H1 (cell line): ENCODE results near the gene SCNN1B. TPM values are rescaled to one million over a fixed set of nuclear protein-coding genes. Genes with fewer than 3 reads are reported as not detected.

Source experiments
- CTCF ChIA-PET: fragments of 300-600 bp; sonication (Branson Sonifier 250); formaldehyde crosslinking; loops from one replicate; lab custom pipeline; 2021; ENCODE audit not compliant: partially characterized antibody; lab: Charles Lee
- POLR2A ChIA-PET: fragments of 300-600 bp; sonication (Branson Sonifier 250); formaldehyde crosslinking; loops from one replicate; lab custom pipeline; 2021; ENCODE audit warnings: inconsistent platforms; ENCODE audit not compliant: partially characterized antibody; lab: Charles Lee
- DNase-seq, 2 experiments: peaks; one replicate each; pipeline versions ENCODE4 v3.0.0 to v3.0.0-alpha.2; 2010 to 2022; ENCODE audit warnings: low spot score in 2 of 2, low read depth in 1 of 2, mixed read lengths in 1 of 2
- FAIRE-seq: peaks from 2 replicates; lab custom pipeline; 2011; peaks lifted over from hg19 to GRCh38; lab: Jason Lieb, UNC
- H2AFZ ChIP-seq: 2 replicates; pipeline ENCODE4 v1.8.1; 2012; ENCODE audit warnings: low read length, inconsistent platforms
- H2AK5ac ChIP-seq: 2 replicates; pipeline ENCODE4 v1.6.1; 2013; ENCODE audit warnings: low read depth, low read length
- H2BK120ac ChIP-seq: replicated peaks from 2 replicates; pipeline ENCODE3; 2013; ENCODE audit warnings: low read depth, low read length, inconsistent platforms
- H2BK12ac ChIP-seq: 2 replicates; pipeline ENCODE4 v1.6.1; 2013; ENCODE audit warnings: low read depth, low read length
- H2BK15ac ChIP-seq: 2 replicates; pipeline ENCODE4 v1.6.1; 2013; ENCODE audit warnings: low read length
- H2BK20ac ChIP-seq: 2 replicates; pipeline ENCODE4 v1.6.1; 2013; ENCODE audit warnings: low read length
- H2BK5ac ChIP-seq: 2 replicates; pipeline ENCODE4 v1.6.1; 2013; ENCODE audit warnings: low read depth, low read length
- H3K14ac ChIP-seq: 2 replicates; pipeline ENCODE4 v1.6.1; 2013; ENCODE audit warnings: inconsistent platforms; ENCODE audit not compliant: insufficient read length
- H3K18ac ChIP-seq: 2 replicates; pipeline ENCODE4 v1.6.1; 2013; ENCODE audit warnings: low read length; ENCODE audit errors: extremely low read depth
- H3K23ac ChIP-seq: 2 replicates; pipeline ENCODE4 v1.6.1; 2013; ENCODE audit warnings: inconsistent platforms; ENCODE audit not compliant: insufficient read length
- H3K23me2 ChIP-seq: 2 replicates; pipeline ENCODE4 v1.6.1; 2013; ENCODE audit warnings: low read depth, low read length
- H3K27ac ChIP-seq: 2 replicates; pipeline ENCODE4 v1.6.1; 2011; ENCODE audit warnings: low read depth, low read length, inconsistent platforms
- H3K27me3 ChIP-seq, 4 experiments: replicated peaks in 1 of 4; 1 replicate in 1 of 4; 2 replicates in 3 of 4; pipeline versions ENCODE4 v1.6.1 to v1.8.1; 2011 to 2013; ENCODE audit warnings: low read length in 3 of 4, mild to moderate bottlenecking in 3 of 4, inconsistent platforms in 2 of 4, mixed read lengths in 2 of 4, moderate library complexity in 1 of 4; ENCODE audit not compliant: control insufficient read depth in 3 of 4, insufficient read depth in 3 of 4; ENCODE audit errors: extremely low read depth in 1 of 4
- H3K36me3 ChIP-seq, 4 experiments: 2 replicates each; pipeline versions ENCODE4 v1.6.1 to v1.8.1; 2011 to 2013; ENCODE audit warnings: mild to moderate bottlenecking in 4 of 4, low read length in 3 of 4, moderate library complexity in 2 of 4, control low read depth in 1 of 4, inconsistent platforms in 1 of 4; ENCODE audit not compliant: insufficient read depth in 4 of 4, control insufficient read depth in 2 of 4
- H3K4ac ChIP-seq: replicated peaks from 2 replicates; pipeline ENCODE3; 2013; ENCODE audit warnings: low read length, low read depth, mixed read lengths, inconsistent platforms; ENCODE audit not compliant: insufficient read length
- H3K4me1 ChIP-seq, 4 experiments: replicated peaks in 1 of 4; 1 replicate in 1 of 4; 2 replicates in 3 of 4; pipeline versions ENCODE4 v1.6.1 to v1.8.1; 2011 to 2013; ENCODE audit warnings: low read length in 3 of 4, inconsistent platforms in 2 of 4, mixed read lengths in 1 of 4; ENCODE audit not compliant: insufficient read depth in 4 of 4, control insufficient read depth in 3 of 4
- H3K4me2 ChIP-seq, 2 experiments: 2 replicates each; pipeline versions ENCODE4 v1.6.1 to v1.8.1; 2011 to 2013; ENCODE audit warnings: low read depth in 2 of 2, low read length in 2 of 2, control low read depth in 1 of 2, inconsistent platforms in 1 of 2, mild to moderate bottlenecking in 1 of 2; ENCODE audit not compliant: insufficient read depth in 1 of 2
- H3K4me3 ChIP-seq, 4 experiments: fragments of 200-600, 300-600 bp in 1 of 4; sonication (generic), shearing (Covaris generic), sonication (Bioruptor Twin) in 1 of 4; 2 replicates each; pipeline versions ENCODE4 v1.5.1 to v1.8.1; 2011 to 2016; ENCODE audit warnings: low read length in 4 of 4, low read depth in 3 of 4, control low read depth in 2 of 4, inconsistent platforms in 2 of 4, mild to moderate bottlenecking in 2 of 4, mixed read lengths in 1 of 4, moderate library complexity in 1 of 4; ENCODE audit not compliant: insufficient read depth in 2 of 4; ENCODE audit errors: extremely low read depth in 1 of 4
- H3K56ac ChIP-seq: replicated peaks from 2 replicates; pipeline ENCODE3; 2013; ENCODE audit warnings: low read depth, mild to moderate bottlenecking, mixed read lengths, low read length, inconsistent platforms; ENCODE audit not compliant: insufficient read length
- H3K79me1 ChIP-seq: 2 replicates; pipeline ENCODE4 v1.6.1; 2013; ENCODE audit warnings: low read depth, low read length, control low read depth
- H3K79me2 ChIP-seq, 2 experiments: 2 replicates each; pipeline versions ENCODE4 v1.6.1 to v1.8.1; 2012 to 2013; ENCODE audit warnings: low read length in 2 of 2, mild to moderate bottlenecking in 2 of 2, inconsistent platforms in 1 of 2; ENCODE audit not compliant: insufficient read depth in 2 of 2, control insufficient read depth in 1 of 2
- H3K9ac ChIP-seq, 4 experiments: replicated peaks in 1 of 4; 1 replicate in 1 of 4; 2 replicates in 3 of 4; pipeline versions ENCODE4 v1.6.1 to v1.8.1; 2011 to 2013; ENCODE audit warnings: low read depth in 3 of 4, low read length in 3 of 4, control low read depth in 2 of 4, mild to moderate bottlenecking in 2 of 4, moderate library complexity in 2 of 4, inconsistent platforms in 1 of 4; ENCODE audit errors: extremely low read depth in 1 of 4
- H3K9me3 ChIP-seq, 2 experiments: 2 replicates each; pipeline versions ENCODE4 v1.6.1 to v1.8.1; 2012 to 2013; ENCODE audit warnings: mild to moderate bottlenecking in 2 of 2, moderate library complexity in 2 of 2, control low read depth in 1 of 2, inconsistent platforms in 1 of 2, low read depth in 1 of 2, low read length in 1 of 2, mixed read lengths in 1 of 2; ENCODE audit not compliant: insufficient read depth in 2 of 2
- H4K20me1 ChIP-seq, 2 experiments: replicated peaks in 1 of 2; 2 replicates each; pipeline versions ENCODE3 to v1.8.1; 2011 to 2013; ENCODE audit warnings: inconsistent platforms in 2 of 2, low read length in 2 of 2, mild to moderate bottlenecking in 1 of 2; ENCODE audit not compliant: insufficient read depth in 2 of 2, control insufficient read depth in 1 of 2
- H4K5ac ChIP-seq: 2 replicates; pipeline ENCODE4 v1.6.1; 2013; ENCODE audit warnings: low read length, low read depth, mixed read lengths, inconsistent platforms; ENCODE audit not compliant: insufficient read length
- H4K8ac ChIP-seq: 2 replicates; pipeline ENCODE4 v1.8.0; 2013; ENCODE audit warnings: mild to moderate bottlenecking, moderate library complexity, low read length, inconsistent platforms; ENCODE audit not compliant: insufficient read depth; ENCODE audit errors: extremely low read depth
- H4K91ac ChIP-seq: replicated peaks from 2 replicates; pipeline ENCODE3; 2013; ENCODE audit warnings: low read length, mixed read lengths, inconsistent platforms; ENCODE audit not compliant: insufficient read length
- EP300 ChIP-seq, 2 experiments: IDR thresholded peaks; 1 replicate in 1 of 2; 2 replicates in 1 of 2; pipeline ENCODE4 v1.6.1; 2011 to 2012; ENCODE audit warnings: low read depth in 2 of 2, low read length in 2 of 2, mild to moderate bottlenecking in 2 of 2, borderline replicate concordance in 1 of 2, inconsistent platforms in 1 of 2, moderate library complexity in 1 of 2
- SP1 ChIP-seq: IDR thresholded peaks from 2 replicates; pipeline ENCODE4 v1.6.1; 2011; ENCODE audit warnings: low read depth, low read length
- TAF1 ChIP-seq: IDR thresholded peaks from 2 replicates; pipeline ENCODE4 v1.6.1; 2011; ENCODE audit warnings: mild to moderate bottlenecking, low read depth, low read length
- TEAD4 ChIP-seq: IDR thresholded peaks from 2 replicates; pipeline ENCODE4 v1.6.1; 2012; ENCODE audit warnings: low read depth, low read length, inconsistent platforms, mixed read lengths
- WGBS, 2 experiments: shearing (Covaris generic) in 1 of 2; methylation state at CpG; one replicate each; pipeline versions ENCODE4 v1.1.6 to v1.1.7; 2013 to 2015; ENCODE audit warnings: low lambda C conversion rate in 2 of 2, mixed read lengths in 2 of 2, inconsistent platforms in 1 of 2, low coverage in 1 of 2, missing lambda C conversion rate in 1 of 2; ENCODE audit not compliant: insufficient replicate concordance in 2 of 2, insufficient coverage in 1 of 2, insufficient read length in 1 of 2; ENCODE audit errors: extremely low coverage in 1 of 2, missing lambda C conversion rate in 1 of 2; 5-methylcytosine and 5-hydroxymethylcytosine counted together
- polyA plus RNA-seq, 7 experiments: library from polyadenylated mRNA; depleted of rRNA in 3 of 7; stranded (reverse) in 5 of 7; unstranded in 2 of 7; fragments of >200 nt in 5 of 7; fragments of 200-250 nt in 2 of 7; gene quantifications; 1 replicate in 5 of 7; 2 replicates in 1 of 7; 4 replicates in 1 of 7; pipeline versions ENCODE4 v1.2.1 to v1.2.3, GENCODE V29; 2011 to 2013; ENCODE audit warnings: missing spikeins in 2 of 7, mixed read lengths in 2 of 7
- total RNA-seq: library from RNA; stranded (reverse); fragmentation: NEBNext Ultra II Directional; extraction: Animal tissue kit (Norgen Biotek cat#: 25700); gene quantifications from 2 replicates; pipeline ENCODE4 v1.2.1, GENCODE V29; 2021

The SCNN1B gene
- total and polyA plus RNA-seq, 2 of the 8 experiments (the other 6 are each of a cell fraction or from before 2014, with no cell fraction given): 0.20 to 0.95 TPM

- no peak overlapping the region for H3K4ac ChIP-seq
- H4K8ac ChIP-seq: no peak overlapping the region
- no peak overlapping the region for H3K27ac ChIP-seq
- no peaks in the 10 kb centered on the region for H3K9me3 ChIP-seq
- POLR2A ChIA-PET: no interaction called here
- no peaks in the 10 kb centered on the region for H3K36me3 ChIP-seq
- H3K4me3 ChIP-seq: no peak overlapping the region
- no peak overlapping the region for H3K9ac ChIP-seq
- H2AK5ac ChIP-seq: no peak overlapping the region
- CTCF ChIA-PET: no interaction called here
- H3K4me1 ChIP-seq: no peaks in the 10 kb centered on the region
- no peak overlapping the region for H3K23ac ChIP-seq
- H4K91ac ChIP-seq: no peak overlapping the region
- H2BK120ac ChIP-seq: no peak overlapping the region
- WGBS, 2 experiments: 85% methylated on average over 3 of the region's 3 CpGs; no CpG with 5 or more reads in 1 of the 2 experiments
- H4K20me1 ChIP-seq: no peaks in the 10 kb centered on the region
- H2BK20ac ChIP-seq: no peak overlapping the region
- no peaks in the 10 kb centered on the region for H3K79me1 ChIP-seq
- H2BK5ac ChIP-seq: no peak overlapping the region
- H3K14ac ChIP-seq: no peak overlapping the region
- H3K79me2 ChIP-seq: no peaks in the 10 kb centered on the region
- H2BK15ac ChIP-seq: no peak overlapping the region
- H3K4me2 ChIP-seq: no peak overlapping the region
- H2BK12ac ChIP-seq: no peak overlapping the region
- H3K23me2 ChIP-seq: no peaks in the 10 kb centered on the region
- FAIRE-seq (no peak), DNase-seq (no peak)
- no peak overlapping the region for H3K18ac ChIP-seq
- no peaks in the 10 kb centered on the region for H3K27me3 ChIP-seq
- H3K56ac ChIP-seq: no peak overlapping the region
- H4K5ac ChIP-seq: no peak overlapping the region
- H2AFZ ChIP-seq: no peak overlapping the region
- TF ChIP-seq TAF1: no peak
- no peak for TF ChIP-seq EP300 (IDR thresholded peaks at IDR 0.05; ENCODE audit: borderline replicate concordance in 1 of 2, low read depth in 2 of 2, low read length in 2 of 2)
- no peak for TF ChIP-seq TEAD4
- TF ChIP-seq SP1: no peak
These were observed 45.7 kb upstream of the SCNN1B start for GRCh38 chr16:23256440-23256839.
